Right atrium auricular region (tissue), 2 donors: ENCODE measurements around the gene PHKB. TPM values are rescaled to one million over a fixed set of nuclear protein-coding genes. Genes with fewer than 3 reads are reported as not detected.

Experiments used
- DNase-seq: peaks from one replicate; pipeline ENCODE4 v3.0.0-alpha.2; 2019; ENCODE audit warnings: low spot score
- H3K27ac ChIP-seq, 2 donors: fragments of 200-600 bp; sonication (generic); 1 replicate in 1 of 2; 2 replicates in 1 of 2; pipeline ENCODE4 v1.5.1; 2016 to 2019
- H3K27me3 ChIP-seq, 2 donors: fragments of 200-600 bp; sonication (generic); one replicate each; pipeline versions ENCODE4 v1.5.1 to v1.6.0; 2017 to 2019
- H3K36me3 ChIP-seq: fragments of 200-600 bp; sonication (generic); one replicate; pipeline ENCODE4 v1.5.1; 2016
- H3K4me1 ChIP-seq, 2 donors: fragments of 200-600 bp; sonication (generic); one replicate each; pipeline versions ENCODE4 v1.5.1 to v1.6.0; 2017 to 2019
- H3K4me3 ChIP-seq, 2 donors: fragments of 200-600 bp; sonication (generic); 1 replicate in 1 of 2; 2 replicates in 1 of 2; pipeline ENCODE4 v1.5.1; 2017 to 2019; ENCODE audit warnings: mild to moderate bottlenecking in 1 of 2, moderate library complexity in 1 of 2
- H3K9me3 ChIP-seq, 2 donors: fragments of 200-600 bp; sonication (generic); one replicate each; pipeline ENCODE4 v1.5.1; 2019
- CTCF ChIP-seq, 2 donors: fragments of 200-600 bp; sonication (generic); IDR thresholded peaks; one replicate each; pipeline ENCODE4 v1.5.1; 2019; ENCODE audit warnings: antibody characterized with exemption in 2 of 2
- total RNA-seq, 2 donors: library from RNA; depleted of rRNA; stranded (reverse); fragments of >200 nt; gene quantifications; one replicate each; pipeline ENCODE4 v1.1.0, GENCODE V29; 2016

The PHKB gene
- total RNA-seq, 2 donors from 2014 or later = 43.4 to 43.7 TPM

GRCh38 chr16:47504599-47504998 lies 43.5 kb downstream of the PHKB start:
- no peak for TF ChIP-seq CTCF (IDR thresholded peaks at IDR 0.05)
- H3K4me1 ChIP-seq = no peaks in the 10 kb centered on the region
- H3K27ac ChIP-seq = no peak overlapping the region
- no peak overlapping the region for H3K4me3 ChIP-seq
- H3K27me3 ChIP-seq = no peaks in the 10 kb centered on the region
- peaks cover 47% of the 10 kb centered on the region for H3K36me3 ChIP-seq
- no peak for DNase-seq
- no peaks in the 10 kb centered on the region for H3K9me3 ChIP-seq

DNA sequence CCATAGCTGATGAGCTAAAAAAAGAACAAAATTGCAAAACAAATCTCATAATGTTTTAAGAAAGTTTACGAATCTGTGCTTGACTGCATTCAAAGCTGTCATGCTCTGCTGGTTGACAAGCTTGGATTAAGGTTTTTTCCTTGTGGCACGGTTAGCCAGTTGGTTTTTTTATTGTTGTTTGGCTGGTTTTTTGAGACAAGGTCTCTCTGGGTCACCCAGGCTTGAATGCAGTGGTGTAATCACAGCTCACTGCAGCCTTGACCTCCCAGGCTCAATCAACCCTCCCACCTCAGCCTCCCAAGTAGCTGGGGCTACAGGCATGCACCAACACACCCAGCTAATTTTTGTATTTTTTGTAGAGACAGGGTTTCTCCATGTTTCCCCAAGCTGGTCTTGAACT lies 45.7 kb downstream of the PHKB start:
- H3K27ac ChIP-seq = no peak overlapping the region
- DNase-seq = no peak
- no peaks in the 10 kb centered on the region for H3K4me1 ChIP-seq
- H3K36me3 ChIP-seq = peaks cover 44% of the 10 kb centered on the region
- no peak for TF ChIP-seq CTCF (IDR thresholded peaks at IDR 0.05)
- H3K9me3 ChIP-seq = no peaks in the 10 kb centered on the region
- H3K4me3 ChIP-seq = no peak overlapping the region
- H3K27me3 ChIP-seq = no peaks in the 10 kb centered on the region

DNA sequence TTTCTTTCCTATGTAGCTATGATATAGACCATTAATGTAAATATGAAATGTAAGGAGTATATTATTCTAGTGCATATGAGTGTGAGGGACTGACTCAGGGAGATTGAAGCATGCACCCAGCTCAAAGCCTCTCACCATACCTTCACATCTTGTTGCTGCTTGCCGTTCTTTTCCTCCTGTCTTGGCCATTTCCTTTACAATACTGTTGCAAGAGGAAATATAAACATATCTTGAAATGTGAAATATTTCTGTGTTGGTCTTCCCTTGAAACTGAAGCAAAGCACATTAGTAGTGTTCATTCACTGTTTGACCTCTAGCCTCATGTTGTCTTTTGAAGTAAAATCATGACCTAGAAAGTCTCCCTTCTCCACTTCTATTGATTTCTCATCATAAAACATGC lies 46.6 kb downstream of the PHKB start:
- Histone ChIP-seq H3K27me3 (no peaks in the 10 kb centered on the region), H3K27ac (no peak overlapping the region), H3K4me1 (no peaks in the 10 kb centered on the region), H3K36me3 (peaks cover 52% of the 10 kb centered on the region), H3K4me3 (no peak overlapping the region), H3K9me3 (no peaks in the 10 kb centered on the region)
- DNase-seq = no peak
- no peak for TF ChIP-seq CTCF (IDR thresholded peaks at IDR 0.05)

GRCh38 chr16:47511882-47512281 lies 50.8 kb downstream of the PHKB start:
- Histone ChIP-seq H3K4me3 (no peak overlapping the region), H3K27ac (no peak overlapping the region), H3K9me3 (no peaks in the 10 kb centered on the region), H3K36me3 (peaks cover 40% of the 10 kb centered on the region), H3K27me3 (no peaks in the 10 kb centered on the region), H3K4me1 (no peaks in the 10 kb centered on the region)
- no peak for TF ChIP-seq CTCF (IDR thresholded peaks at IDR 0.05)
- no peak for DNase-seq

DNA sequence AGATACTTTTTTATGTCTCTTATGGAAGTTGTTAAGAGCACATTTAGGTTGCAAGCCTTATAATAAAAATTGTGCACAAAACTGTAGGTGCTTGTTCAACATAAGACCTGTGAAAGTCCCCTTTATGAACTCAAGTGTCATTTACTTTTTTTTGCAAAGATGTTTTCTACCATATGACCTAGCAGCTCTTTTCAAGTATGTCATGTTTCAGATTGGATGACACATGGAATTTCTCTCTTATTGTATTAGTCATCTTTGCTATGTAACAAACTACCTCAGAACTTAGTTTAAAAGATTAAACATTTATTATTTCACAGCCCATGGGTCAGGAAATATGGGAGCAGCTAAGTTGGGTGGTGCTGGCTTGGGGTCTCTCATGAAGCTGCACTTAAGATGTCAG lies 57.9 kb downstream of the PHKB start:
- TF ChIP-seq CTCF (IDR thresholded peaks at IDR 0.05) = no peak
- H3K9me3 ChIP-seq = no peaks in the 10 kb centered on the region
- H3K27me3 ChIP-seq = no peaks in the 10 kb centered on the region
- DNase-seq = no peak
- peaks cover 0 to 13% of the 10 kb centered on the region in 2 donors for H3K4me1 ChIP-seq
- peak overlapping the region; percentile 13 to 20 for H3K27ac ChIP-seq
- peaks cover 5% of the 10 kb centered on the region for H3K36me3 ChIP-seq
- H3K4me3 ChIP-seq = no peak overlapping the region

DNA sequence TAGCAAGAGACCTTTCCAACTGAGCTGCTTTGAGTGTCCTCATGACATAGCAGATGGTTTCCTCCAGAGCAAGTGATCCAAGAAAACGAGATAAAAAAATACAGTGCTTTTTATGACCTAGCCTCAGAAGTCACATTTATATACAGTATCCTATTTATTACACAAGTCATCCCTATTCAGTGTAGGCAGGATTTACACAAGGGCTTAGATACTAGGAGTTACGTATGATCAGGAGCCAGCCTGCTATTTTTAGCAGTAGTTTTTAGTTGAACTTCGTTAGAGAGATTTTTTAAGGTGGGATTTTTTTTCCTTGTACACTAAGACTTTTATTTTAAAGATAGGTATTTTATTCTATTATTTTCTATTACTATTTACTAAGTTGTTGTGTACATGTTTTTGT lies 58.4 kb downstream of the PHKB start:
- peak overlapping the region; percentile 20 to 50 for H3K27ac ChIP-seq
- peaks cover 0 to 17% of the 10 kb centered on the region in 2 donors for H3K4me1 ChIP-seq
- no peaks in the 10 kb centered on the region for H3K27me3 ChIP-seq
- no peak for TF ChIP-seq CTCF (IDR thresholded peaks at IDR 0.05)
- no peaks in the 10 kb centered on the region for H3K9me3 ChIP-seq
- no peak overlapping the region for H3K4me3 ChIP-seq
- H3K36me3 ChIP-seq = peaks cover 1% of the 10 kb centered on the region
- DNase-seq = no peak
